Ascending aorta (tissue), 2 donors: ENCODE data around the gene TEX13D. TPM values are rescaled to one million over a fixed set of nuclear protein-coding genes. Genes with fewer than 3 reads are reported as not detected.

Experiments
- DNase-seq, 2 donors: peaks; one replicate each; pipeline ENCODE4 v3.0.0-alpha.2; 2019; ENCODE audit warnings: low spot score in 2 of 2
- H3K27ac ChIP-seq, 2 donors: fragments of 200-600 bp; sonication (generic); one replicate each; pipeline ENCODE4 v1.5.1; 2016 to 2017; ENCODE audit warnings: mild to moderate bottlenecking in 1 of 2
- H3K27me3 ChIP-seq: fragments of 200-600 bp; sonication (generic); one replicate; pipeline ENCODE4 v1.5.1; 2017
- H3K36me3 ChIP-seq, 2 donors: fragments of 200-600 bp; sonication (generic); one replicate each; pipeline ENCODE4 v1.5.1; 2016
- H3K4me1 ChIP-seq, 2 donors: fragments of 200-600 bp; sonication (generic); one replicate each; pipeline ENCODE4 v1.5.1; 2016 to 2017; ENCODE audit warnings: mild to moderate bottlenecking in 1 of 2
- H3K4me3 ChIP-seq, 2 donors: fragments of 200-600 bp; sonication (generic); one replicate each; pipeline ENCODE4 v1.5.1; 2016 to 2017; ENCODE audit warnings: mild to moderate bottlenecking in 1 of 2
- H3K9me3 ChIP-seq, 2 donors: fragments of 200-600 bp; sonication (generic); one replicate each; pipeline ENCODE4 v1.5.1; 2016
- CTCF ChIP-seq, 3 experiments: fragments of 200-600 bp in 2 of 3; fragments of 450-650 bp in 1 of 3; sonication (generic) in 2 of 3; IDR thresholded peaks; one replicate each; pipeline ENCODE4 v1.5.1; 2016 to 2019; ENCODE audit warnings: antibody characterized with exemption in 3 of 3, mild to moderate bottlenecking in 1 of 3, moderate library complexity in 1 of 3
- intact Hi-C: fragments of 100-400 bp; cut with DNase I; formaldehyde crosslinking; loops from one replicate; pipeline ENCODE4 v1.15.1; 2023
- total RNA-seq: library from RNA; depleted of rRNA; stranded (reverse); fragments of >200 nt; gene quantifications from one replicate; pipeline ENCODE4 v1.1.0, GENCODE V29; 2016

Gene TEX13D
- total RNA-seq, 1 donor from 2014 or later: not detected

GRCh38 chrX:124354648-124355047 lies 22.2 kb downstream of the TEX13D start:
- intact Hi-C loops: no loop called here
- H3K27ac ChIP-seq: no peak overlapping the region
- no peaks in the 10 kb centered on the region for H3K9me3 ChIP-seq
- TF ChIP-seq CTCF (IDR thresholded peaks at IDR 0.05): no peak
- no peaks in the 10 kb centered on the region for H3K36me3 ChIP-seq
- H3K4me1 ChIP-seq: no peaks in the 10 kb centered on the region
- DNase-seq: no peak
- no peaks in the 10 kb centered on the region for H3K27me3 ChIP-seq
- no peak overlapping the region for H3K4me3 ChIP-seq

- no peaks in the 10 kb centered on the region for H3K27me3 ChIP-seq
- no peak overlapping the region for H3K27ac ChIP-seq
- intact Hi-C loops: no loop called here
- no peaks in the 10 kb centered on the region for H3K4me1 ChIP-seq
- no peak for TF ChIP-seq CTCF (IDR thresholded peaks at IDR 0.05)
- H3K36me3 ChIP-seq: no peaks in the 10 kb centered on the region
- H3K9me3 ChIP-seq: no peaks in the 10 kb centered on the region
- no peak for DNase-seq
- H3K4me3 ChIP-seq: no peak overlapping the region
Observed at GRCh38 chrX:124358800-124359383, 26.4 kb downstream of the TEX13D start.

GRCh38 chrX:124362072-124362471 lies 29.6 kb downstream of the TEX13D start:
- H3K4me1 ChIP-seq: no peaks in the 10 kb centered on the region
- H3K9me3 ChIP-seq: no peaks in the 10 kb centered on the region
- no peaks in the 10 kb centered on the region for H3K27me3 ChIP-seq
- no peak overlapping the region for H3K27ac ChIP-seq
- no peak overlapping the region for H3K4me3 ChIP-seq
- TF ChIP-seq CTCF (IDR thresholded peaks at IDR 0.05): no peak
- H3K36me3 ChIP-seq: no peaks in the 10 kb centered on the region
- intact Hi-C loops: no loop called here
- DNase-seq: no peak

GRCh38 chrX:124362761-124363160 lies 30.3 kb downstream of the TEX13D start:
- H3K9me3 ChIP-seq: no peaks in the 10 kb centered on the region
- no peaks in the 10 kb centered on the region for H3K27me3 ChIP-seq
- DNase-seq: no peak
- no peaks in the 10 kb centered on the region for H3K4me1 ChIP-seq
- H3K27ac ChIP-seq: no peak overlapping the region
- no peak overlapping the region for H3K4me3 ChIP-seq
- no peak for TF ChIP-seq CTCF (IDR thresholded peaks at IDR 0.05)
- H3K36me3 ChIP-seq: no peaks in the 10 kb centered on the region
- intact Hi-C loops: no loop called here

GRCh38 chrX:124369722-124370121 lies 37.3 kb downstream of the TEX13D start:
- no peak for DNase-seq
- H3K4me3 ChIP-seq: no peak overlapping the region

More at GRCh38 chrX:124369722-124370121, 37.3 kb downstream of the TEX13D start:
- no peaks in the 10 kb centered on the region for H3K9me3 ChIP-seq
- intact Hi-C loops: no loop called here
- H3K36me3 ChIP-seq: no peaks in the 10 kb centered on the region
- no peak for TF ChIP-seq CTCF (IDR thresholded peaks at IDR 0.05)
- H3K27ac ChIP-seq: no peak overlapping the region
- H3K4me1 ChIP-seq: no peaks in the 10 kb centered on the region
- H3K27me3 ChIP-seq: no peaks in the 10 kb centered on the region
